SK-N-SH (cell line): Measurements from ENCODE around the gene SLC13A2. TPM values are rescaled to one million over a fixed set of nuclear protein-coding genes. Genes with fewer than 3 reads are reported as not detected.

Experiments used
- CTCF ChIA-PET: fragments of 300-600, 350-600 bp; formaldehyde crosslinking; extraction: SDS; loops from one replicate; lab custom pipeline; 2021; lab: Yijun Ruan, JAX
- POLR2A ChIA-PET: fragments of 350-600 bp; sonication (Branson Sonifier 250); formaldehyde crosslinking; extraction: SDS; loops from one replicate; lab custom pipeline; 2020; ENCODE audit warnings: antibody characterized with exemption, inconsistent platforms; lab: Yijun Ruan, JAX
- DNase-seq: peaks from one replicate; pipeline ENCODE4 v3.0.0; 2012
- H2AFZ ChIP-seq: fragments of 200-600 bp; sonication (generic); 2 replicates; pipeline ENCODE4 v1.8.1; 2016; ENCODE audit warnings: antibody characterized with exemption, mild to moderate bottlenecking, low read depth
- H3F3A ChIP-seq: fragments of 200-600 bp; sonication (generic); replicated peaks from 2 replicates; pipeline ENCODE3; 2016; ENCODE audit warnings: antibody characterized with exemption, mild to moderate bottlenecking; ENCODE audit not compliant: insufficient read depth
- H3K27ac ChIP-seq, 2 experiments: fragments of 200-500 bp in 1 of 2; fragments of 200-600 bp in 1 of 2; sonication (Bioruptor generic) in 1 of 2; sonication (generic), shearing (Covaris generic) in 1 of 2; 2 replicates each; pipeline versions ENCODE4 v1.5.1 to v1.6.1; 2014 to 2016; ENCODE audit warnings: low read depth in 2 of 2, inconsistent platforms in 1 of 2, low read length in 1 of 2, mild to moderate bottlenecking in 1 of 2, mixed read lengths in 1 of 2
- H3K27me3 ChIP-seq: fragments of 200-600 bp; sonication (generic), shearing (Covaris generic); 2 replicates; pipeline ENCODE4 v1.6.1; 2016; ENCODE audit warnings: mixed run types; ENCODE audit not compliant: insufficient read depth
- H3K36me3 ChIP-seq, 2 experiments: fragments of 200-500 bp in 1 of 2; fragments of 200-600 bp in 1 of 2; sonication (Bioruptor generic) in 1 of 2; sonication (generic) in 1 of 2; replicated peaks in 1 of 2; 2 replicates each; pipeline versions ENCODE3 to v1.5.1; 2014 to 2016; ENCODE audit warnings: low read length in 1 of 2, mild to moderate bottlenecking in 1 of 2; ENCODE audit not compliant: insufficient read depth in 2 of 2, control insufficient read depth in 1 of 2
- H3K4me1 ChIP-seq, 2 experiments: fragments of 200-500 bp in 1 of 2; fragments of 200-600 bp in 1 of 2; sonication (Bioruptor generic) in 1 of 2; sonication (generic), shearing (Covaris generic) in 1 of 2; 2 replicates each; pipeline versions ENCODE4 v1.5.1 to v1.6.1; 2014 to 2016; ENCODE audit warnings: low read depth in 1 of 2, low read length in 1 of 2, mixed run types in 1 of 2; ENCODE audit not compliant: insufficient read depth in 2 of 2, control insufficient read depth in 1 of 2
- H3K4me2 ChIP-seq: fragments of 200-600 bp; sonication (generic), shearing (Covaris generic); 2 replicates; pipeline ENCODE4 v1.6.1; 2017; ENCODE audit warnings: mixed run types
- H3K4me3 ChIP-seq, 2 experiments: fragments of 200-500 bp in 1 of 2; fragments of 200-600 bp in 1 of 2; sonication (Bioruptor generic) in 1 of 2; sonication (generic), shearing (Covaris generic) in 1 of 2; 2 replicates each; pipeline versions ENCODE4 v1.5.1 to v1.8.1; 2014 to 2016; ENCODE audit warnings: low read depth in 2 of 2, inconsistent platforms in 1 of 2, low read length in 1 of 2, mild to moderate bottlenecking in 1 of 2, mixed read lengths in 1 of 2, moderate library complexity in 1 of 2
- H3K79me2 ChIP-seq: fragments of 200-600 bp; sonication (generic); 2 replicates; pipeline ENCODE4 v1.8.1; 2017; ENCODE audit warnings: mild to moderate bottlenecking; ENCODE audit not compliant: insufficient read depth
- H3K9ac ChIP-seq: fragments of 200-600 bp; sonication (generic); 2 replicates; pipeline ENCODE4 v1.6.1; 2017; ENCODE audit warnings: mixed run types
- H3K9me2 ChIP-seq: fragments of 200-600 bp; sonication (generic); 2 replicates; pipeline ENCODE4 v1.6.1; 2017; ENCODE audit warnings: mixed run types
- H3K9me3 ChIP-seq: fragments of 200-600 bp; sonication (generic); 2 replicates; pipeline ENCODE4 v1.6.1; 2017; ENCODE audit warnings: mixed run types, mild to moderate bottlenecking, moderate library complexity
- H4K20me1 ChIP-seq: fragments of 200-600 bp; sonication (generic); 2 replicates; pipeline ENCODE4 v1.6.1; 2017; ENCODE audit warnings: mild to moderate bottlenecking, mixed run types; ENCODE audit not compliant: insufficient read depth
- CHD2 ChIP-seq: fragments of 150-350 bp; IDR thresholded peaks from 2 replicates; pipeline ENCODE4 v1.6.1; 2018; ENCODE audit warnings: low read length; ENCODE audit not compliant: partially characterized antibody
- ELF1 ChIP-seq: IDR thresholded peaks from 2 replicates; pipeline ENCODE4 v1.4.0; 2012
- EP300 ChIP-seq, 2 experiments: IDR thresholded peaks; 2 replicates each; pipeline versions ENCODE4 v1.4.0 to v1.6.1; 2012; ENCODE audit warnings: borderline replicate concordance in 1 of 2, low read depth in 1 of 2, low read length in 1 of 2
- EZH2phosphoT487 ChIP-seq: fragments of 200-600 bp; sonication (generic); IDR thresholded peaks from 2 replicates; pipeline ENCODE4 v1.6.1; 2017; ENCODE audit warnings: low read depth, mixed run types, mild to moderate bottlenecking, antibody characterized with exemption, moderate library complexity, borderline replicate concordance
- FOSL2 ChIP-seq: IDR thresholded peaks from 2 replicates; pipeline ENCODE4 v1.4.0; 2012; ENCODE audit warnings: low read depth, mild to moderate bottlenecking, moderate library complexity, borderline replicate concordance
- FOXJ3 ChIP-seq: sonication (generic); formaldehyde crosslinking; IDR thresholded peaks from 2 replicates; pipeline ENCODE4 v1.5.1; 2020; ENCODE audit warnings: mild to moderate bottlenecking, missing genetic modification reagents
- GATA2 ChIP-seq: sonication (generic); formaldehyde crosslinking; IDR thresholded peaks from 2 replicates; pipeline ENCODE4 v1.5.0; 2020; ENCODE audit warnings: mild to moderate bottlenecking, missing genetic modification reagents
- JUND ChIP-seq: IDR thresholded peaks from 2 replicates; pipeline ENCODE4 v1.4.0; 2012
- MEF2A ChIP-seq: IDR thresholded peaks from 2 replicates; pipeline ENCODE4 v1.4.0; 2012; ENCODE audit warnings: low read depth, borderline replicate concordance
- MXI1 ChIP-seq: IDR thresholded peaks from 2 replicates; pipeline ENCODE4 v1.6.1; 2012; ENCODE audit warnings: mild to moderate bottlenecking, low read depth, low read length, improper control_type of control experiment
- RAD21 ChIP-seq: IDR thresholded peaks from 2 replicates; pipeline ENCODE4 v1.6.1; 2012; ENCODE audit warnings: mild to moderate bottlenecking, low read length
- RCOR1 ChIP-seq: fragments of 150-350 bp; IDR thresholded peaks from 2 replicates; pipeline ENCODE4 v1.6.1; 2017; ENCODE audit warnings: antibody characterized with exemption, low read length
- RXRA ChIP-seq: IDR thresholded peaks from 2 replicates; pipeline ENCODE4 v1.4.0; 2012; ENCODE audit warnings: low read depth, mild to moderate bottlenecking, borderline replicate concordance
- SMC3 ChIP-seq: IDR thresholded peaks from 2 replicates; pipeline ENCODE4 v1.6.1; 2012; ENCODE audit warnings: low read depth, low read length, improper control_type of control experiment
- TAF1 ChIP-seq: IDR thresholded peaks from 2 replicates; pipeline ENCODE4 v1.6.1; 2012; ENCODE audit warnings: low read depth, mild to moderate bottlenecking, low read length, moderate library complexity, borderline replicate concordance
- TCF12 ChIP-seq: IDR thresholded peaks from 2 replicates; pipeline ENCODE4 v1.4.0; 2012
- WGBS: methylation state at CpG from one replicate; pipeline ENCODE4 v1.1.6; 2017; ENCODE audit warnings: low lambda C conversion rate; 5-methylcytosine and 5-hydroxymethylcytosine counted together
- polyA plus RNA-seq, 3 experiments: library from polyadenylated mRNA; depleted of rRNA; stranded (reverse); fragments of >200 nt; gene quantifications; 2 replicates each; pipeline ENCODE4 v1.2.3, GENCODE V29; 2012
- TF ChIP-seq, protein P1 (sequence below): IDR thresholded peaks from 2 replicates; pipeline ENCODE4 v1.4.0; 2012; ENCODE audit warnings: low read depth, borderline replicate concordance
- TF ChIP-seq, protein P2 (sequence below): IDR thresholded peaks from 2 replicates; pipeline ENCODE4 v1.4.0; 2012; ENCODE audit warnings: low read depth
- TF ChIP-seq, protein P3 (sequence below): fragments of 200-600 bp; sonication (generic); IDR thresholded peaks from 2 replicates; pipeline ENCODE4 v1.6.1; 2017; ENCODE audit warnings: antibody characterized with exemption, mild to moderate bottlenecking, moderate library complexity
- TF ChIP-seq, protein P4 (sequence below): IDR thresholded peaks from 2 replicates; pipeline ENCODE4; 2012
- TF ChIP-seq, protein P5 (sequence below): fragments of 150-350 bp; IDR thresholded peaks from 2 replicates; pipeline ENCODE4 v1.6.1; 2017; ENCODE audit warnings: antibody characterized with exemption, low read length, low read depth, borderline replicate concordance

Gene SLC13A2
- polyA plus RNA-seq, 1 of the 3 experiments (the other 2 are of a cell fraction) = not detected

DNA sequence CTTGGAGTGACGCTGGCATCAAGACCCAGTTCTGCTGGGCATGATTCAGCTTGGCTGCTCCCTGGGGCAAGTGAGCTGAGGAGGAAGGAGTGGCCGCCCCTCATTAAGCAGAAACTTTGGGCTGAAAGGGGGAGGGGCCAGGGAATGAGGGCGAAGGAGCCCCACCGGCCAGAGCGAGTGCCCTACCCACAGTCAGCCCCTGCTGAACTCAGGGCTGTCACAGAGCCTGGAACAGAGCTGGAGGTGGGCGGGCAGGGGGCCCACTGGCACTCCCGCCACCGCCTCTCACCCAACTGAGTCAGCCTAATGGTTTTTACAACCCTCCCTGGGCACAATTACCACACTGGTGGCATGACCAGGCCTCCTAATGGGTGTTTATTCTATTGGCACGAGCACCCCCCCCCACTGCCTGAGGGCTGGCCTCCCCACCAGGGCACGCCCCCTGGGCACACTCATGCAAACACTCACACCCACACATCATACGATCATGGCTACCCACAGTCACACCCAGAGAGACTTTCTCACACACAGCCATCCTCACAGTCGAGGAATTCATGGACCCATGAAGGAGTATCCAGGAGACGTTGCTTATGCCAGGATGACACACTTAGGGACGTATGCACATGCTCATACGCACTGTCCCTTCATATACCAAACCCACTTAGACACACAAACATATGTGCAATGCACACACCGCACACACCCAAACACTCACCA lies 59.8 kb downstream of the SLC13A2 start:
- no peak for TF ChIP-seq RAD21
- TF ChIP-seq, protein P1, sequence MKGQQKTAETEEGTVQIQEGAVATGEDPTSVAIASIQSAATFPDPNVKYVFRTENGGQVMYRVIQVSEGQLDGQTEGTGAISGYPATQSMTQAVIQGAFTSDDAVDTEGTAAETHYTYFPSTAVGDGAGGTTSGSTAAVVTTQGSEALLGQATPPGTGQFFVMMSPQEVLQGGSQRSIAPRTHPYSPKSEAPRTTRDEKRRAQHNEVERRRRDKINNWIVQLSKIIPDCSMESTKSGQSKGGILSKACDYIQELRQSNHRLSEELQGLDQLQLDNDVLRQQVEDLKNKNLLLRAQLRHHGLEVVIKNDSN = no peak
- no peak for TF ChIP-seq CHD2
- TF ChIP-seq ELF1 = no peak
- TF ChIP-seq EZH2phosphoT487 = no peak
- no peak for TF ChIP-seq SMC3
- no peak for TF ChIP-seq MEF2A
- TF ChIP-seq EP300 (IDR thresholded peaks at IDR 0.05; ENCODE audit: borderline replicate concordance in 1 of 2, low read depth in 1 of 2, low read length in 1 of 2) = no peak
- TF ChIP-seq, protein P2, sequence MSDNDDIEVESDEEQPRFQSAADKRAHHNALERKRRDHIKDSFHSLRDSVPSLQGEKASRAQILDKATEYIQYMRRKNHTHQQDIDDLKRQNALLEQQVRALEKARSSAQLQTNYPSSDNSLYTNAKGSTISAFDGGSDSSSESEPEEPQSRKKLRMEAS = no peak
- no peak for TF ChIP-seq FOXJ3
- H3K9me2 ChIP-seq = no peaks in the 10 kb centered on the region
- H3K36me3 ChIP-seq = no peaks in the 10 kb centered on the region
- no peak overlapping the region for H3K27ac ChIP-seq
- ChIA-PET CTCF (interaction anchor here (1.2 to 6.3 kb wide), 3 partner anchors 14 to 39 kb away, joined by 3 to 47 read pairs (median 6); no protein-coding TSS in a partner anchor), POLR2A (no interaction called here)
- no peak overlapping the region for H2AFZ ChIP-seq
- no peaks in the 10 kb centered on the region for H3K79me2 ChIP-seq
- H3K4me1 ChIP-seq = no peaks in the 10 kb centered on the region
- 72% methylated on average over 16 of the region's 16 CpGs for WGBS
- no peak overlapping the region for H3K9ac ChIP-seq
- H3F3A ChIP-seq = no peaks in the 10 kb centered on the region
- H4K20me1 ChIP-seq = no peaks in the 10 kb centered on the region
- DNase-seq = no peak
- no peak overlapping the region for H3K4me2 ChIP-seq
- H3K9me3 ChIP-seq = no peaks in the 10 kb centered on the region
- H3K27me3 ChIP-seq = peaks cover 10% of the 10 kb centered on the region; the same call in 1 of the 2 replicates
- no peak overlapping the region for H3K4me3 ChIP-seq

DNA sequence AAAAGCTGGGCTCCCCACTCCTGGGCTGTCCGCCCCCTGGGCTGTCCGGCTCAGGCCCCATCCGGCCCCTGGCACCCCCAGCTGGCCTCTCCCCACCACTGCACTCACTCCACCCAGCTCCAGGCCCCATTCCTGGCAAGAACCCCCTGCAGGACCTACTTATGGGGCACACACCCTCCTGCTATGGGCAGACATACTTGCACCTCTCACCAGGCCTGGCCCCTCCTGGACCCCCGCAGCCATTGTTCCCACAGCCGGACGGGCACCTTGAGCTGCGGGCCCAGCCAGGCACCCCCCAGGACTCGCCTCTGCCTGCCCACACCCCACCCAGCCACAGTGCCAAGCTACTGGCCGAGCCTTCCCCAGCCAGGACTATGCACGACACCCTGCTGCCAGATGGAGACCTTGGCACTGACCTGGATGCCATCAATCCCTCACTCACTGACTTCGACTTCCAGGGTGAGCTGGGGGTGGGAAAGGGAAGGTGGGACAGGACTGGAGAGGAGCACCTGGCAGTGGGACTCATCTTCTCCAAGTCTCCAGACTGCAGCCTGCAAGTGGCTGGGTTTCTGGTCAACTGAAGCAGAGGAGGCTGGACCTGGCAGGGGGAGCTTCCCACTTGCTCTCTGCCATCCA lies 61.4 kb downstream of the SLC13A2 start:
- no peaks in the 10 kb centered on the region for H3K79me2 ChIP-seq
- peaks cover 10% of the 10 kb centered on the region; the same call in 1 of the 2 replicates for H3K27me3 ChIP-seq
- no peak for DNase-seq
- WGBS = 59% methylated on average over 11 of the region's 11 CpGs
- no peaks in the 10 kb centered on the region for H3F3A ChIP-seq
- H4K20me1 ChIP-seq = no peaks in the 10 kb centered on the region
- CTCF ChIA-PET = interaction anchor here (0.9 to 7.9 kb wide), 5 partner anchors 12 to 91 kb away, joined by 3 to 117 read pairs (median 3); no protein-coding TSS in a partner anchor
- H3K4me2 ChIP-seq = no peak overlapping the region
- no peak overlapping the region for H3K27ac ChIP-seq
- no peaks in the 10 kb centered on the region for H3K36me3 ChIP-seq
- no peaks in the 10 kb centered on the region for H3K4me1 ChIP-seq
- no peak overlapping the region for H2AFZ ChIP-seq
- H3K9ac ChIP-seq = no peak overlapping the region
- POLR2A ChIA-PET = no interaction called here
- H3K9me2 ChIP-seq = no peaks in the 10 kb centered on the region
- H3K9me3 ChIP-seq = no peaks in the 10 kb centered on the region
- H3K4me3 ChIP-seq = no peak overlapping the region
- TF ChIP-seq TCF12 = no peak
- no peak for TF ChIP-seq ELF1
- no peak for TF ChIP-seq RXRA
- TF ChIP-seq JUND = no peak
- TF ChIP-seq CHD2 = no peak
- no peak for TF ChIP-seq RCOR1
- no peak for TF ChIP-seq GATA2 (CRISPR knock-in tag)
- TF ChIP-seq, protein P1 = no peak
- TF ChIP-seq MXI1 = no peak
- TF ChIP-seq, protein P3, sequence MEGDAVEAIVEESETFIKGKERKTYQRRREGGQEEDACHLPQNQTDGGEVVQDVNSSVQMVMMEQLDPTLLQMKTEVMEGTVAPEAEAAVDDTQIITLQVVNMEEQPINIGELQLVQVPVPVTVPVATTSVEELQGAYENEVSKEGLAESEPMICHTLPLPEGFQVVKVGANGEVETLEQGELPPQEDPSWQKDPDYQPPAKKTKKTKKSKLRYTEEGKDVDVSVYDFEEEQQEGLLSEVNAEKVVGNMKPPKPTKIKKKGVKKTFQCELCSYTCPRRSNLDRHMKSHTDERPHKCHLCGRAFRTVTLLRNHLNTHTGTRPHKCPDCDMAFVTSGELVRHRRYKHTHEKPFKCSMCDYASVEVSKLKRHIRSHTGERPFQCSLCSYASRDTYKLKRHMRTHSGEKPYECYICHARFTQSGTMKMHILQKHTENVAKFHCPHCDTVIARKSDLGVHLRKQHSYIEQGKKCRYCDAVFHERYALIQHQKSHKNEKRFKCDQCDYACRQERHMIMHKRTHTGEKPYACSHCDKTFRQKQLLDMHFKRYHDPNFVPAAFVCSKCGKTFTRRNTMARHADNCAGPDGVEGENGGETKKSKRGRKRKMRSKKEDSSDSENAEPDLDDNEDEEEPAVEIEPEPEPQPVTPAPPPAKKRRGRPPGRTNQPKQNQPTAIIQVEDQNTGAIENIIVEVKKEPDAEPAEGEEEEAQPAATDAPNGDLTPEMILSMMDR = no peak
- no peak for TF ChIP-seq FOSL2
- no peak for TF ChIP-seq TAF1
- TF ChIP-seq, protein P4, sequence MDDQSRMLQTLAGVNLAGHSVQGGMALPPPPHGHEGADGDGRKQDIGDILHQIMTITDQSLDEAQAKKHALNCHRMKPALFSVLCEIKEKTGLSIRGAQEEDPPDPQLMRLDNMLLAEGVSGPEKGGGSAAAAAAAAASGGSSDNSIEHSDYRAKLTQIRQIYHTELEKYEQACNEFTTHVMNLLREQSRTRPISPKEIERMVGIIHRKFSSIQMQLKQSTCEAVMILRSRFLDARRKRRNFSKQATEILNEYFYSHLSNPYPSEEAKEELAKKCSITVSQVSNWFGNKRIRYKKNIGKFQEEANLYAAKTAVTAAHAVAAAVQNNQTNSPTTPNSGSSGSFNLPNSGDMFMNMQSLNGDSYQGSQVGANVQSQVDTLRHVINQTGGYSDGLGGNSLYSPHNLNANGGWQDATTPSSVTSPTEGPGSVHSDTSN = no peak
- no peak for TF ChIP-seq EZH2phosphoT487
- TF ChIP-seq, protein P5, sequence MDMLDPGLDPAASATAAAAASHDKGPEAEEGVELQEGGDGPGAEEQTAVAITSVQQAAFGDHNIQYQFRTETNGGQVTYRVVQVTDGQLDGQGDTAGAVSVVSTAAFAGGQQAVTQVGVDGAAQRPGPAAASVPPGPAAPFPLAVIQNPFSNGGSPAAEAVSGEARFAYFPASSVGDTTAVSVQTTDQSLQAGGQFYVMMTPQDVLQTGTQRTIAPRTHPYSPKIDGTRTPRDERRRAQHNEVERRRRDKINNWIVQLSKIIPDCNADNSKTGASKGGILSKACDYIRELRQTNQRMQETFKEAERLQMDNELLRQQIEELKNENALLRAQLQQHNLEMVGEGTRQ = no peak
